GM19193 (cell line): ENCODE results near the gene AKR1B1.

Experiments used
- POLR2A ChIP-seq: IDR thresholded peaks from 4 replicates; pipeline ENCODE4 v1.6.1; 2011; ENCODE audit not compliant: insufficient read depth, insufficient read length; ENCODE audit errors: extremely low read depth

Gene AKR1B1

DNA sequence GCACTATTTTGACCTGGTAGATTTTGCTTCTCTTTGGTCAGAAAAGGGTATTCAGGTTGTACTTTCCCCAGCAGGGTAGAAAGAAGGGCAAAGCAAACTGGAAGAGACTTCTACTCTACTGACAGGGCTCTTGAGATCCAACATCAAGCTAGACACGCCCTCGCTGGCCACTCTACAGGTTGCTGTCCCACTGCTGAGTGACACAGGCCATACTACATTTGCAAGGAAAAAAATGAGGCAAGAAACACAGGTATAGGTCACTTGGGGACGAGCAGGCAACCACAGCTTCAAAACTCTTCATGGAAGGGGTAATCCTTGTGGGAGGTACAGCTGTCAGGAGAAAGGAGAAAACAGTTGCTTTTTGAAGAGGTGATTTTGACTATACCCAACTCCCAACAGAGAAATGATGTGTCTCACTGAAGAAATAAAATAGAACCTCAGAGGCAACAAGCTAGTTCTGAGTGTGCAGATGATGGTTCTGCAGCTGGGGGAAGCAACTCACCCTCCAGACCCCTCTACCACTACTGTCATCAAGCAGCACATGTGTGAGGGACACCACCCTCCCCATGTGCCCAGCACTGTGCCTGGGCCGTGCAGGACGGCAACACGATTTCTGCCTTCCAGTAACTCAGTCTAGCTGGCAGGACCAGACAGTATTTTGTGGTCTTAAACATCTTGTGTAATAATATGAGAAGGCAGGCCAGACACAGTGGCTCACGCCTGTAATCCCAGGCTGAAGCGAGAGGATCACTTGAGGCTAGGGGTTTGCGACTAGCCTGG lies 16.3 kb downstream of the AKR1B1 start:
- no peak for TF ChIP-seq POLR2A

DNA sequence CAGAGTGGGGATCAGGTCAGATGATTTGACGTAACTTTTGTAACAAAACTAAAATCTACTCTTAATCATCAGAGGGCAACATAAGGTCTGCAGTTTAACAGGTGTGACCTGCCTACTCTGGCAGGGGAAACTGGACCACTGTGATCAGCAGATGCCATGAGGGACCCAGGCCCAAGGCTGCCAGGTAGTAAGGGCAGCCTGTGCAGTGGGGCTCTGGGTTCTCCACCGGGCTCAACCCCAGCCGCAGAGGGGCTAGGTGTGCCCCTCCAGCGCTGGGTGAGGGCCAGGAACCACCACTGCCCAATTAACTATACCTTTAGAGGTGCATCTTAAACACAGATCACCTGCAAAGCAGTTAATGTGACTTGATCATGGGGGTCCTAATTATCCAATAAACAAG lies 17.6 kb downstream of the AKR1B1 start:
- no peak for TF ChIP-seq POLR2A

DNA sequence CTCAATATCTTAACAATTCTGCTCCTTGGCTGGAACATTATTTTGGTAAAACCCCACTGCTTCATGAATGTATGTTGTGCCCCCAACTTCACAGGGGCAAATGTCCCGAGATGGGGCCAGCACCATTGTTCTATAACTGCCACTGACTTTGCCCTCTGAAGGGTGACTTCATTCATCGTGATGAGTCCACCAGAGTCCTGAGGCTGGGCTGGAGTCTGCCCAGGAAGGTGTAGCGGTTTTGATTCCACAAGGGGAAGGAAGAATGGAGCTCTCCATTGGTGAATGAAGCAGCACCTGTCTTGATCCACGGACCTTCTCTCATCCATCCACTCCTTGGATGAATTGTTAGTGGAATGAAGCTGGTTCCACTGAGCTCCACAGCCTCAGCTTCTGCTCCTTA lies 18.4 kb downstream of the AKR1B1 start:
- TF ChIP-seq POLR2A: no peak

DNA sequence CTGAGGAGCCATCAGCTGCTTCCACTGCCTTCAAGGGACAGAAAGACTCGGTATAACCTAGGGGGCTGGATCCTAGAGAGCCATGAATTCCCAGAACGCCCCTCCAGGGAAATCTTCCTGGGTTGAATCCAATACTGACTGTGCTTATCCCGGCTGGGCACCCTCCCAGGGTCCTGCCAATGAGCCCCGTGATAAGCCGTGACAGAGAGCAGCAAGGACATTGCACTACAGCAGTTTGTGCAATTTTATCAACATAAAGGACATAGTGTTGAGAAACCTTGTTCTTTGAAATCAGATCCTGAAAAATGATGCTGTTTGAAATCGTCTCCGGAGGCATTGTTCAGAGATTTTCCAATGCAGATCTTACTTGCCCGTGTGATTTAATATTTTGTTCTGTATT lies 18.8 kb downstream of the AKR1B1 start:
- no peak for TF ChIP-seq POLR2A

DNA sequence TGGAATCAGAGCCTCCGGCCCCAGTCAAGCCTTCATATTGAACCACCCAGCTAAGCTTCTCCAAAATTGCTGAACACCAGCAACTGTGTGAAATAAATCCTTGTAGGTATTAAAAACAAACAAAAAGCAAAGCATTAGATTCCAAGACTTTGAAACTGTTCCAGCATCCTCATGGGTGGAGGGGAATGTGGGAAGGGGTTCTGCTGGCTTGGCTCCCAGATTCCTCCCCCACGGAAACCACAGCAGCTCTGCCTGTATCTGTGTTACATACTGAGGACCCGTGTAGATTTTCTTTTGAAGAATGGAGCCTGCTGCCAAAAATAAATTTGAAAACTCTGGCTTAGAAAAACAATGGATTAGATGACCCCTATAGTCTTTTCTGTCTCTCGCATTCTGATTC lies 20.0 kb downstream of the AKR1B1 start:
- no peak for TF ChIP-seq POLR2A

DNA sequence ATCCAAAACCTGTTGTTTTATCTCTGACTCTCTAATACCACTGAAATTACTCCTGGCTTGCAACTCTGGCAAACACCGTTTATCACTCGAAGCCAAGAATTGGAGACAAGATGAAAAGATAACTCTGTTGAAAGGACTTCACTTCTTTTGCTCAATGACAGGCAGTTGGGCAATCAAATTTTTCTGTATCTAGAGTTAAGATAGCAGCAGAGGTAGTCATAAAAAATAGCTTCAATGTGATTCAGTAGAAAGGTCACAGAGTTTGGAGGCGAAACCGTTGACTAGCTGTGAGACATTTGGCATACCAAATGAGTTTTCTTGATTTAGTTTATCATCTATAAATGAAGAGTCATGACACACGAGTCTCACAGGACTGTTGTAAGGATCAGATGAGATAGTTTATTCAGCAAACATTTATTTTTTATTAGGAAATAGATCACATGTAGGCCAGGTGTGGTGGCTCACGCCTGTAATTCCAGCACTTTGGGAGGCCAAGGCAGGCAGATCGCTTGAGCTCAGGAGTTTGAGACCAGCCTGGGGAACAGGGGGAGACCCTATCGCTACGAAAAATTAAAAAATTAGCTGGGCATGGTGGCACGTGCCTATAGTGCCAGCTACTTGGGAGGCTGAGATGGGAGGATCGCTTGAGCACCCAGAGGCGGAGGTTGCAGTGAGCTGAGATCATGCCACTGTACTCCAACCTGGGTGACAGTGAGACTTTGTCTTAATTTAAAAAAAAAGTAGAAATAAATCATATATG lies 23.6 kb downstream of the AKR1B1 start:
- no peak for TF ChIP-seq POLR2A

DNA sequence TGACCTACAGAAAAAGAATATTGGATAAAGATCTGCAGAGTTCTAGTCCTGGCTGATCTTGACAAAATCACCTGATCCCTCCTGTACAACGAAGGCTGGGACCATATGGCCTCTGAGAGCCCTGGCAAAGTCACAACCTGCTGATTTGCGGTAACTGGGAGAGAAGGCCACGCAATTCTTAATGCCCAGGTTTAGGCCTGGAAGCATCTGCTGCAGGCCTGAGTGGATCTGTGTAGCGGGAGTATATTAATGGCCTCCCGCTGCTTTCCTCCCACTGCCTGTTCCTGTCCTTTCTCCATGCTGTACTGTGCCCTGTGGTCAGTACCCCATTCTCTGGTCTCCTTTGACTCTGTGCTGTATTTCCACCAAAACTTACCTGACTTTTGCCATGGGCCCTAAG lies 24.2 kb downstream of the AKR1B1 start:
- no peak for TF ChIP-seq POLR2A

DNA sequence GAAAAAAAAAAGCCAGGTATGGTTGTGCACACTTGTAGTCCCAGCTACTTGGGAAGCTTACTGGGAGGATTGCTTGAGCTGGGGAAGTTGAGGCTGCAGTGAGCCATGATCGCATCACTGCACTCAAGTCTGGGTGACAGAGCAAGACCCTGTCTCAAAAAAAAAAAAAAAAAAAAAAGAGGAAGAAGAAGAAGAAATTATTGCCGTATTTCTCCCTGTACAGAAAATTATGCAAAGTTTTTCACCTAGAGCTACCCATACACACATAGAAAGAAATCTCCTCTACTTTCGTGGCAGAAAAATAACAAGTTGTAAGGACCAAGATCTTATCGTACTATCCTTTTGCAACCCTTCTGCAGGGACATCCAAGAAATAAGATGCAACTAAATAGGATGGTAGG lies 25.5 kb downstream of the AKR1B1 start:
- TF ChIP-seq POLR2A: no peak

DNA sequence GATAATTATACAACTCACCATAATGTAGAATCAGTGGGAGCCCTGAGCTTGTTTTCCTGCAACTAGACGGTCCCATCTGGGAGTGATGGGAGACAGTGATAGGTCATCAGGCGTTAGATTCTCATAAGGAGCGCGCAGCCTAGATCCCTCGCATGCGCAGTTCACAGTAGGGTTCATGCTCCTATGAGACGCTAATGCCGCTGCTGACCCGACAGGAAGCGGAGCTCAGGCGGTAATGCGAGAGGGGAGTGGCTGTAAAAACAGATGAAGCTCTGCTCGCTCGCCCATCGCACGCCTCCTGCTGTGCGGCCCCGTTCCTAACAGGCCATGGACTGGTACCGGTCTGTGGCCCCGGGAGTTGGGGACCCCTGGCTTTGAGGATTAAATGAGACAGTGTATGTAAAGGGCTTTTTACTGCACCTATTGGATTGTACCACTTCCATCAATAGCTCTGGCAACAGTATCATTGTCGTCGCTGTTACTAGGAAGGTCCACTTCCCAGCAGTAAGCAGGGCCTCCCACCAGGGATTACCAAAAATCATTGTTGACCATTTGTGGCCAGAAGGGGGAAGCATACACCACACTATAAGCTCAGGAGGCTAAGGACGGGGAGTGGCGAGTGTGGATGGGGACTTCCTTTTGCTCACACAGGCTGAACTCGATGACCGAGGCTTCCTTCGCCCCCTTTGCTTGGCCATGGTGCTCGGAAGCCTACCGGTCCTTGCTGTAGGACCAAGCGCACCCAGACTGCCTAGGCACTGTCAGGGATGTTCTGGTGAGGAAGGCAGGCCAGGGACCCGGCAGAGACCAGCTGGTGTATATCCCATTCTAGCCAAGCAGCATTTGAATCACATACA lies 26.4 kb downstream of the AKR1B1 start:
- no peak for TF ChIP-seq POLR2A

DNA sequence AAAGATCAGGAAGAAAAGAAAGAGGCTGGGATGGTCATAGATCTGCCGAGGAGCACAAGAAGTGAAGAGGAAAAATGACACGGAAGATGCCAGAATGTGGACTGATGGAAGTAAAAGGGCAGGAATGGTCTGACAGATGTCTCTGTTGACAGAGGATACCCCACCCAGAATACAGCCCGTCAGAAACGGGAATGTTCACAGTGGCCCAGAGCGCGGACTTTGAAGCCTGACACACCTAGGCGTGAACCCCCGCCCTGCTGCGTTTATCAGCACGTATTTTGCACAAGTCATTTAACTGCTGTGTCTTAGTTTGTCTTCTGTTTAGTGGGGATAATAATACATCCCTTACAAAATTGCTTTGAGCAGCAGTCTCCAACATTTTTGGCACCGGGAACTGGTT lies 27.1 kb downstream of the AKR1B1 start:
- no peak for TF ChIP-seq POLR2A

DNA sequence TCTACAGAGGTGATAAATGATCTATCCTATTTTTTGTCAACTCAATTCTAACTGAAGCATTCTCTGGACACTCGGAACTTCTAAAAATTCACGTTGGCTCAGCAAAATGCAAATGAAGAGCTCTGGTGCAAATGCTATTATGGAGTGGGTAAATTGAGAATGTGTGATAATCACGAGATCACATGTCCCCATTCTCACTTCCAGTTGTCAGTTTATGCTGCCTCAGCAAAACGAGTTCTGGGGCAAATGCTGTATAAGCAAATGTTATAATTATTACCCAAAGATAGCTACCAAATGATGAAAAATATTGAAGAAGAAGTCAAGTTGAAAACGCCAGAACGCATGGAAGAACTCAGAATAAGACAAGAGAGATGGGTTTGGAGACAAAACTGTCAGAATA lies 29.4 kb downstream of the AKR1B1 start:
- no peak for TF ChIP-seq POLR2A

DNA sequence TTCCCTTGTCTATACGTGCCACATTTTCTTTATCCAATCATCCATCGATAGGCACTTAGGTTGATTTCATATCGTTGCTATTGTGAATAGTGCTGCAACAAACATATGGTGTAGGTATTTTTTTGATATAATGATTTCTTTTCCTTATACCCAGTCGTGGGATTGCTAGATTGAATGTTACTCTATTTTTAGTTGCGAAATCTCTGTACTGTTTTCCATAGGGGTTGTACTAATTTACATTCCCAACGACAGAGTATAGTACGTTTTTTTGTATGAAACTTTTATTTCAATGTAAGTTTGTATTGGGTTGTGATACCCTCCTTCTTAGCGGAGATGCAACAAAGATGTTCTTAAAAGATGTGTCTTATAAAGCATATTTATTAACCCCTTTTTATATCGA lies 30.0 kb downstream of the AKR1B1 start:
- no peak for TF ChIP-seq POLR2A

DNA sequence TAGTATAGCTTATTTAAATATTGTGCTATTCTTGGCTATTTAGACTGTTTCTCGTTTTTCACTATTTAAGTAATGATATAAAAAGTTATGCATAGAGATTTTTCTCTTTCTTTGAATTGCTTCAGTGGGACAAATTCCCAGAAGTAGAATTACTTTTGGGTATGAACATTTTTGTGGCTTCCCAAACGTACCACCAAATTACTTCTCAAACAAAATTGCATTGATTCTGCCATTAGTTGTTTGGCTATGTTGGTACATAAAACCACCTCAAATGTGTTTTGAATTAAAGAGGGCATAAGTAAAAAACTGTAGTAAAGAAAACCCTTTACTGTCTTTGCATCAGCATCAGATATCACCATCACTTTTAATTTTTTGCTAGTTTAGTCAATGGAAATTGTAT lies 31.0 kb downstream of the AKR1B1 start:
- TF ChIP-seq POLR2A: no peak

DNA sequence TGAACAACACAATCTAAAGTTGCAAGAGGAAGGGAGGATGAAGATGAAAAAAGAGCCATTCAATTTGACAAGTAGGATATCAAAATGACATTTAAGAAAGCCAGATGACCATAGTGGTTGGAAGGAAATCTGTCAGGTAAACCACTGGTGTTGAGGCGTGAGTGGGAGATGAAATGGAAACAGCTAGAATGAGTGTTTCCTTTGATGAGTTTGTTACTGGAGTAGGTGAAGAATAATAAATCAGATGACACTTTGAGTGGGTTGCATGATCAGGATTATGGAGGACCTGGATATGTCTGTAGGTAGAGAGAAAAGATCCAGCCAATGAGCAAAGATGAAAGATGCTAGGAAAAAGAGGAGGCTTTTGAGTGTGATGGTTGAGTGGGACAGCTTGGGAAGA lies 33.1 kb downstream of the AKR1B1 start:
- no peak for TF ChIP-seq POLR2A

DNA sequence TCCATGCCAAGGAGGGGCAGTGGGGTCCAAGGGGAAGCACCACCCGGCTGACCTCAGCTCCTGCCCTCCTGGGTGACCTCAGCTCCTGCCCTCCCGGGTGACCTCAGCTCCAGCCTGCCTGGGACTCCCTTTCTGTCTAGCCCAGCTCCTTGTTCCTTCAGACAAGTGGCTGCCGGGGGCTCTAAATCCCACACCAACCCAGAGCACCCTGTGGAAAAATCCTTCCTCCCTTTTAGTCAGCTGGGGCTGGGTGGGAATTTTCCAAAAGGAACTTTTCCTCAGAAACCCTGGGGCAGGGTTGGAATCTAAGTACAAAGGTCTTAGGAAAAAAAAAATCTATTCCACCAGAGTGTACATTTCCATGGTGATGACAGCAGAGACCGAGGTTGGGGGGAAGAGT lies 36.3 kb downstream of the AKR1B1 start:
- TF ChIP-seq POLR2A: no peak
